IPS-NIHi11 (cell line): ENCODE results near the gene ATOH8.
A peak's percentile ranks its signal among the peaks of the same experiment; 100 is the strongest.

Experiments used
- DNase-seq: peaks from one replicate; pipeline ENCODE4 v3.0.0; 2012; ENCODE audit warnings: mixed read lengths, low spot score

Gene ATOH8

DNA sequence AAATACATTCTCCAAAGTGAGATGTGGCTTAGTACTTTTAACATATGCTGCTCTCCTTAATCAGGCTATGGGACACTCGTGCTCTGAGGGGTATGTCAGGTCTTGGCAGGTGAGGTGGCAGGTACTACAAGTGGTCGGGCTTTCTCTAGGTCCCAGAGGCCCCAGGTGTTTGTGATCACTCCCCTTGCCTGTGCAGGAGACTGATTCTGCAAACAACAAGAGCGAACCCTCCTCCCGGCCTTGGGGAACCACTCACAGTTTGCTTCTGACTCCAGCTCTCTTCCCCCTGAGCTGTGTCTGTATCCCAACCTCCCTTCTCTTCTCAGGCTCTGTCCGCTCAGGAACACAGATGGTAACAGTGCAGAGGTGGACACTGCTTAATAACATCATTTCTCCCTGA, 48.1 kb downstream of the ATOH8 start:
- DNase-seq, result no peak

GRCh38 chr2:85802354-85803103, 48.7 kb downstream of the ATOH8 start:
- DNase-seq, result no peak

DNA sequence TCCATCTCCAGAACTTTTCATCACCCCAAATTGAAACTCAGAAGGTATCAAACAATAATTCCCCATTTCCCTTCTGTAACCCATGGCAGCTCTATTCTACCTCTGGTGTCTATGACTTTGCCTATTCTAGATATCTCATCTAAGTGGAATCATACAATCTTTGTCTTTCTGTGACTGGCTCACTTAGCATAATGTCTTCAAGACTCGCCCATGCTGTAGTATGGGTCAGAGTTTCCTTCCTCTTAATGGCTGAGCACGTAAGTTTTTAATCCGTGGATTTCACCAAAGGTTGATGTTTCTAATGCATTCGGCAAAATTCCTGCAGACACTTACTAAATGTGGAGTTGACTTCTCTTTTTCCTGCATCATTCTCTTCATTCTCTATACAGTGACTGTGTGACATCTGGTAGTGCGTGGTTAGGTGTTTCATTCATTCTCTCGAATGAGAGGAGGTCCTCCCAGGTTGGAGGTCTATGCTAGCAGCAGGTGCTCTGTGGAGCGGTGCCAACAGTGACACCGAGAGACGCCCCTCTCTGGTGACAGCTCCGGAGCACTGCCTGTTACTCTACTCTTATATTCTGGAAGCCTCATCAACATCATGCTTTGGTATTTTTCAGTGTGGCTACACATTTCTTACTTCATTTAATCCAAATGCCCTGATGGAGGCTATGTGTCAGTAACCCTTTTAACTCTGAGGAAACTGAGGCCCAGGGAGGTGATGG, 50.1 kb downstream of the ATOH8 start:
- no peak for DNase-seq

DNA sequence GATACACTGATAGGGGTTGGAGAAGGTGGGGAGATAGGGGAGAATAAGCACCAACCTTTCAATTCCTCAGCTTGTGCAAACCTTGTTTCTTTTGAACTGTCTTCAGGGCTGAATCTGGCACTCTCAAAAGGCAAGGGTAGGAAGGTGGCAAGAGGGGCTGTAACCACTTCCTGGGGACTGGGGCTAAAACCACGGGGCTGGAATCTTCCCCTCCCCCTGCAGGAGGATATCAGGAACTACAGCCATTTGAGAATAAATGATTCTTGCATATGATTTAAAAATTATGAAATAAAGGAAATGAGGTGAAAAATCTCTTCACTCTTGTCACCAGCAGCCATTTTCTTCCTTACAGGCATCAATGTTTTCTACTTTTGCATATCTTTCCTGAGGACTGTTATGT, 50.8 kb downstream of the ATOH8 start:
- DNase-seq, result peak; percentile 77

DNA sequence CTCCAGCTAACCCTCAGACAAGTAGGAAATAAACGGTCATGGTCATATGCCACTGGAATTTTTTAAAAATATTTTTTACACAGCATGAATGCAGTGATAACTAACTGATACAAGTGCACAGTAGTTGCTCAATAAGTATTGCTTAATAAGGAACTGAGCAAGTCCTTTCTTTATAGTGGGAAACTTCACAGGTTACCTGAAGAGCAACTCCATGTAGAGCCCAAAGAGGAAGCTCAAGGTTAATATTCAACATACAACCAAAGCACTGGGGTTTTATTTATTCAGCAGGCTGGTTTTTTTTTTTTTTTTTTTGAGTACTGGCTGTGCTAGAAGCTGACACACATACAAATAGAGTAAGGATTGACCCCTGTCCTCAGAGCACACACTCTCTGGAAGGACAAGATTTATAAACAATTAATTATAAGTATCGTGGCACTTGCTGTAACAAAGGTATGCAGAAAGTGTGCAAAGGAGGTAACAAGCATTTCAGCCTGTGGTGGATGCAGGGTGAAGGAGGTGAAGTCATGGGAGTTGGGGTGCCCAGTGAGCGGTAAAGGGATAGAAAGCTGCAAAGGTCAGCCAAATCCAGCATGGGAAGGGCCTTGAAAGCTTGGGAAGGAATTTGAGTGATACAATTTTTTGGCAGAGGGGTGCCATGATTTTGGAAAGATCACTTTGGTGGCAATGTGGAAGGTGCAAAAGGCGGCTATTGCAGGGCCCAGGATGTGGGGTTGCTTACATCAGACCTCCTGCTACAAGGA, 52.7 kb downstream of the ATOH8 start:
- DNase-seq, result no peak

DNA sequence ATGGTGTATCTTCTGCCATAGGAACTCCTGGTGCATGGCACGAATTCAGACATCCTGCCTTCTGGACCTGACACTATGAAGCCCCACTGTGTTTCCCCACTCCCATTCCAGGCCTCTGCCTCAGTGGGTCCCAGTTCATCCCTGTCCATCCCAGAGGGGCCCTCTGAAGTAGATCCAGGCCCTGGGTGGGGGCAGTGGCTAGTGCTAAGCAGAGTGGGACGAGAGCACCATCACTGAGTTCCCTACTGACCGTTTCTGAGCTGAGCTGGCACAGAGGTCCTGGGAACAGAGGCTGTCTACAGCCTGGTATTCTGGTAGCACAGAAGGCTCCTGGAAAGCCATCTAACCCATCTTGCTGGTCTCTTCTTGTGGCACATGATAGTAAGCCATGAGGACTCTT, 54.0 kb downstream of the ATOH8 start:
- no peak for DNase-seq

GRCh38 chr2:85810371-85811179, 56.8 kb downstream of the ATOH8 start:
- no peak for DNase-seq

DNA sequence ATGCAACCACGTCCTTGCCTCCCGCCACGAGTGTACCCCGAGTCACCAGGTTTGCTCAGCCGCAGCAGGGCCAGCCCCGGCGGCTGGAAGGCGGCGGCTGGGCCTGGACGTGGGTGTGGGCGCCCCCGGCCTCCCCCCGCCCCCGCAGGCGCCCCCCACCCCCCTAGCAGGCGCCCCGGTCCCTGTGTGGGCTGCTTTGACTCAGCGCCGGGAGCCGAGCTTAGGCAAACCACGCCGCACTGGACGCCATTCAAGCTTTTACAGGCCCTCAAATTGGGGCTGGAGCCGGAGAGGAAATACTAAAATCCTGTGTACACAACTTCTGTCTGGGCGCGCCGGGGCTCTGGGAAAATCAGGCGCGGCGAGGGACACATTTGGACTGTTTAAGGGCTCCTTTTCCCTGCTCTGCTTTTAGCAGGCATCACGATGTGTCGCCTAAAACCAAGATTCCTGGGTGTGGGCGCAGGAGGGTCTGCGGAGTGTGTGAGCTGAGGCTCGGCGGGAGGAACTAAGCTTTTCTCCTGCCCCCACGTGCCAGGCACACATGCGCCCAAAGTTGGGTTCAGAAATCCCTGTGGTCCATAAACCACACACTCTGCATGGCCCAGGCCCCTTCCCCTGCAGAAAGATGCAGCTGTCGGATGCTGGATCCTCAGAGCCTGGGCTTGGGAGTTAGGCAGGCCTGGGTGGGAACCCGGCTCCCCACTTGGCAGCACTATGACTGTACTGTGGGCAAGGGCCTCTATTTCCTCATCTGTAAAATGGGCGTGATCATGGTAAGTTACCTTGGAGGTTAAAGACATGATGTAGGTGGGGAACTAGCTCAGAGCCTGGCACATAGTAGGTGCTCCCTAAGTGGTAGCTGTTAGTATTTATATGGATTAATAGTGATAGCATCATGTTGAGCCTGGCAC, 57.6 kb downstream of the ATOH8 start:
- DNase-seq, result no peak

- DNase-seq, result no peak
Observed at GRCh38 chr2:85812094-85812735, 58.4 kb downstream of the ATOH8 start.

DNA sequence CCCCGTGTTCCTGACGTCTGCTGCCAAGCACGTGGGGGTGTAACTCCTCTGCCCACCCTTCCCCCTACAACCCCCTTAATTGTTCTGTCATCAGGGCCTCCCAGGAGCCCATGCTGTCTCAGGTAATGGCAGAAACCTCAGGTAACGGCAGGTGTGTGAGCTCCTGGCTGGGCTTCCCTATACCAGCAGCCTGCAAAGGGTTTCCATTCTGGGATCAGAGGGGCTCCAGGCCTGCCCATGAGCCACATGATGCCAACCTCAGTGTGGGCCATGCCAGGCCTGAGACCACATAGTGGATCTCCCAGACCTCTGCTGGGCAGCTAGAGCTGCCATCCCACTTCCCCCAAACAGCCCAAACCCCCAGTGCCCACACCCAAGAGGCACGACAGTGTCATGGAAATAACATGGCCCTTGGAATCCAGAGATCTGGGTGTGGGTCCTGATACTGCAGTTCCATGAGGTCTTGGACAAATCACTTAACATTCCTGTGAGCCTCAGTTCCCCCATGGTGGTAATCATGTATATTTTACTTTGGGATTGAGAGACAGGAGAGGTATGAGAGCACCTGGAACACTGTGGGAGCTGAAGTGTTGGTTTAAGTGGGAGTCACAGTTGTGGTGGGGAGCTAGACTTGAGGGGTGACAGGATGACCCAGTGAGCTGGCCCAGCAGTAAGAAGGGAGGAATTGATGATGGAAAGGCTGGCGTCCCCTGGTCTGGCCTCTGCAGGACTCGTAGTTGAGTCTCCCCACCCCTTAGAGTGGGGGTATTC, 59.6 kb downstream of the ATOH8 start:
- DNase-seq, result no peak

GRCh38 chr2:85813982-85814801, 60.4 kb downstream of the ATOH8 start:
- DNase-seq, result peak; percentile 89

DNA sequence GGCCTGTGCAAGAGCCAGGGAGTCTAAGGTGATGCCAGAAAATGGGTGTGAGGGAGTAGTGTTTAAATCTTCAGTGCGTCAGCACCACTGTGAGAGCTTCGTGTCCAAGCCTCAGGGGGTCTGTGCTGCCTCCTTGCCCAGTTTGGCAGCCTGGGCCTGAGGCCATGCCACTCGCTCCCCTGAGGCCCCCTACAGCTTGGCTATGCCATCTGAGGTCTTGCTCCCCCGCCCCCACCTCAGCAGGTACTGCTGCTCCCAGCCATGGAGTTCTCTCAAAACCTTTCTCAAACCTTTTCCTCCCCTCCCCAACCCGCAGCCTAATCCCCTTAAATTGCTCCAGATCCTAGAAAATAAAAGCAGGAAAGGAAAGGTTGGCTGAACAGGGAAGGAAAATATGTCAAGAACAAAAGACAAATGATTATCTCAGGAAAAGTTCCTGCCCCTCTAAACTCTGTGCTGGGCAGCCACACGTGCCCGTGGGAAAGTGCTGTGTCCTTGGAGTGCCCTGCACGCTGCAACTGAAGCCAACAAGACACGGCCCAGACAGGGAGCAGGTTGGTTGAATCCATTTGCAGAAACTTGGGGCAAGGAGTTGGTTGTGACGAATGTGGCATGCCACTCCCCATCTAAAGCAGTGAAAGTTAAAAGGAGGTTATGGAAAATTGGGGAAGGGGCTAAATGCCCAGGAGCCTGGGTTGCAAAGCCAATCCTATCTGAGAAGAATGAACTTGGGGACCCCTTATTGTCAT, 61.2 kb downstream of the ATOH8 start:
- DNase-seq, result no peak

- no peak for DNase-seq
Observed at GRCh38 chr2:85819811-85820510, 66.2 kb downstream of the ATOH8 start.

GRCh38 chr2:85822766-85823165, 69.0 kb downstream of the ATOH8 start:
- DNase-seq, result no peak

- DNase-seq, result no peak
Observed at GRCh38 chr2:85823951-85824350, 70.2 kb downstream of the ATOH8 start.

DNA sequence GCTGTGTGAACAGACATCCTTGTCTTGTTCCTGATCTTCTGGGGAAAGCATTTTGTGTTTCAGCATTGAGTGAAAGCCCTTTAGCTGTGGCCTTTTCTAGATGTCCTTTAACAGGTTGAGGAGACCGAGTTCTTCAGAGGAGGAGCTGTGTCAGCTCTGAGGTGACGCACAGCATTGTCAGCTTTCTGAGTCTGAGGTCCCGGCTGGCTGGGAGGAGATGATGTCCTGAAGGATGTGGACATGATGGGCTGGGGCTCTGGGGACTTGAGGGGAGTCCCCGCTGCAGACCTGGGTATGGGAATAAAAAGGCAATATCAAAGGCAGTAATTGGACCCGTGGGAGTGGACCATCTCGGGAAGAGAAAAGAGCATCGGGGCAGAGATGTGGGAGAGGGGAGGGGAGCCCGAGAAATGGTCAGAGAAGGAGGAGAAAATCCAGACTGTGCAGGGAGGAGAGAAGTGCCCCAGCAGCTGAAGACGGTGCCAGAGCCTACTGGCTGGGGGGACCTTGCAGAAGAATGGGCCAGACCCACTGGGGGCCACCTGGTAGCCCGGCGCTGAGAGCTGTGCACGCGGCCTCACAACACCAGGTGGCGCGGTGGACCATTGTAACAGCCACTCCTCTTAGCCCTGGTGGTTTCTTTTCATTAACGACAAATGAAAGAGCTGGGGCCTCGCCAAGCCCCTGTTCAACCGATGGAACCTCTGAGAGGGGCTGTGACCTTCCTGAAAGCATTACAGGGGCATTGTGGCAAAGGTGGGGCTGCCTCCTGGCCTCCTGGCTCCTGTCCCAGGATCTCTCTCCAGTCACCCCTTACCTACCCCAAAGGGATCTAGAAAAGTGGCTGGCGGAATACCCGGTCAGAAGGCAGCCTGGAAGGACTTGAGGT, 73.4 kb downstream of the ATOH8 start:
- peak; percentile 87 for DNase-seq
